Measurements from ENCODE around the gene TTLL10.
"Not testable (repeated sequence)": the region's sequence is repeated elsewhere in the genome, so short reads cannot be mapped to it uniquely, and the experiment has no call there.

TTLL10 gene

DNA sequence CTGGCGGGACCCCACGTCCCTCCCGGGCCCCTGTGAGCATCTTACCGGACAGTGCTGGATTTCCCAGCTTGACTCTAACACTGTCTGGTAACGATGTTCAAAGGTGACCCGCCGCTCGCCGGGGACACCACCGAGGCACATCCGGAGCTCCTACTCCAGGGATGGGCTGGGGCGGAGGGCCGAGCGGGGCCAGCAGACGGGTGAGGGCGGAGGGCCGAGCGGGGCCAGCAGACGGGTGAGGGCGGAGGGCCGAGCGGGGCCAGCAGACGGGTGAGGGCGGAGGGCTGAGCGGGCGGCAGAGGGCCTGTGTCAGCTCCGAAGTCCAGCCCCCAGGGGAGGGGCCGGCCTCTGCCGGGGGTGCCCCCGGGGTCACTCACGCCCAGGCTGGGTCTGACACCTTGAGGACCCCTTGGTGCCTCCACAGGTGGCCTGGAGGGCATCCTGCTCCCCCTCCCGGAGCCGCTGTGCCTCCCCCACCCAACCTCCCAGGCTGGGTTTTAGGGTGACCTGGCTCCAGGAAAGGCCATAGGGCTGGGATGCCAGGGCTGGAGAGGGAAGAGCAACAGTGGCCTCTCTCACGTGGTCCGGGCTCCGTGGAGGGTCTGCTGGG is 5.7 kb upstream of the TTLL10 start:
- Histone ChIP-seq H3K4me1 (ENCODE audit: control insufficient read depth, insufficient read depth, low read length) (no peaks in the 10 kb centered on the region), H3K9ac (ENCODE audit: low read length) (no peak overlapping the region), H3K36me3 (ENCODE audit: control insufficient read depth, insufficient read depth, low read length, severe bottlenecking) (no peaks in the 10 kb centered on the region), H3K4me3 (ENCODE audit: low read length) (no peak overlapping the region), H3K27me3 (replicated peaks; ENCODE audit: control insufficient read depth, insufficient read depth, low read length) (peaks cover 55% of the 10 kb centered on the region), H3K9me3 (ENCODE audit: control insufficient read depth, low read length) (no peaks in the 10 kb centered on the region)
- DNase-seq (ENCODE audit: low read depth) = no peak

- Histone ChIP-seq H3K36me3 (ENCODE audit: control insufficient read depth, insufficient read depth, low read length, severe bottlenecking) (no peaks in the 10 kb centered on the region), H3K4me3 (ENCODE audit: low read length) (no peak overlapping the region), H3K9me3 (ENCODE audit: control insufficient read depth, low read length) (no peaks in the 10 kb centered on the region), H3K4me1 (ENCODE audit: control insufficient read depth, insufficient read depth, low read length) (no peaks in the 10 kb centered on the region), H3K9ac (ENCODE audit: low read length) (no peak overlapping the region), H3K27me3 (replicated peaks; ENCODE audit: control insufficient read depth, insufficient read depth, low read length) (peaks cover 63% of the 10 kb centered on the region)
- no peak for DNase-seq (ENCODE audit: low read depth)
Measured at GRCh38 chr1:1168451-1169411, 4.9 kb upstream of the TTLL10 start.

- Histone ChIP-seq H3K27me3 (replicated peaks; ENCODE audit: control insufficient read depth, insufficient read depth, low read length) (peaks cover 60% of the 10 kb centered on the region), H3K9ac (ENCODE audit: low read length) (no peak overlapping the region), H3K4me1 (ENCODE audit: control insufficient read depth, insufficient read depth, low read length) (no peaks in the 10 kb centered on the region), H3K4me3 (ENCODE audit: low read length) (no peak overlapping the region), H3K36me3 (ENCODE audit: control insufficient read depth, insufficient read depth, low read length, severe bottlenecking) (no peaks in the 10 kb centered on the region), H3K9me3 (ENCODE audit: control insufficient read depth, low read length) (no peaks in the 10 kb centered on the region)
- no peak for DNase-seq (ENCODE audit: low read depth)
Measured at GRCh38 chr1:1169429-1170214, 4.1 kb upstream of the TTLL10 start.

DNA sequence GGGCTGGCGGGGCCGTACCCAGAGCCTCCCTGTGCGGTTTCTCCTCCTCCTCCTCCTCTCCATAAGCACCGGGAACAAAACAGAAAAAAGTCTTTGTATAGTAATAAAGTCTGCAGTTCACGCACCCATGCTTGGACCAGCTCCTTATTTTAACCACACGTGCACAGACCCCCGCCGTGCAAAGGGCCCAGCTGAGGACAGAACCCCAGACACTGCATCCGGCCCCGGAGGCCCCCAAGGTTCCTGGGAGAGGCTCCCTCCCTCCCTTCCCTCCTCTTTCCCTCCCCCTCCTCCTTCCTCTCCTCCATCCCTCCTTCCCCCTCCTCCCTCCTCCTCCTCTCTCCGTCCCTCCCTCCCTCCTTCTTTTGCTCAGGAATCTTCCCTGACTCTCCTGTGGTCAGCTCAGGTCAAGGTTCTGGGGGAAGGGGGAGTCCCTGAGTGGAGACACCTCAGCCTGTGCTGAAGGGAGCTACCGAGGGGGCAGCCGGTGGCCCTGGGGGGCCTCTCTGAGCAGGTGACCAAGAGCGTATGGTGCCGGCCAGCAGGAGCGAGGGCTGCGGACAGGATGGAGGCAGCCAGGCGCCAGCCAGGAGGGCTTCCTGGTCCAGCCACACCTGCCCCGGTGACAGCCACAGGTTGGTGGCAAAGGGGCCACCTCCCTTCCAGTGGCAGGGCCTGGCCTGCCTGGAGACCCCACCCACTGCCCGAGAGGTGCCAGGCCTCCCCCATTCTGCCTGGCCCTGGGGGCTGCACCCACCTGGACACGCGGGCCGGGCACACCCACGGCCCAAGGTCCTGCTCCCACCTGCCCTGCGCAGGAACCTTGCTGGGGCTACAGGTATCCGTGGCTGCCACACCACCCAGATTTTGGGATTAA is 3.2 kb upstream of the TTLL10 start:
- Histone ChIP-seq H3K4me1 (ENCODE audit: control insufficient read depth, insufficient read depth, low read length) (no peaks in the 10 kb centered on the region), H3K9me3 (ENCODE audit: control insufficient read depth, low read length) (peaks cover 2% of the 10 kb centered on the region), H3K36me3 (ENCODE audit: control insufficient read depth, insufficient read depth, low read length, severe bottlenecking) (no peaks in the 10 kb centered on the region), H3K27me3 (replicated peaks; ENCODE audit: control insufficient read depth, insufficient read depth, low read length) (peaks cover 60% of the 10 kb centered on the region), H3K9ac (ENCODE audit: low read length) (no peak overlapping the region), H3K4me3 (ENCODE audit: low read length) (no peak overlapping the region)
- DNase-seq (ENCODE audit: low read depth) = no peak

- no peak for DNase-seq (ENCODE audit: low read depth)
- Histone ChIP-seq H3K27me3 (replicated peaks; ENCODE audit: control insufficient read depth, insufficient read depth, low read length) (peaks cover 61% of the 10 kb centered on the region), H3K9me3 (ENCODE audit: control insufficient read depth, low read length) (peaks cover 3% of the 10 kb centered on the region), H3K36me3 (ENCODE audit: control insufficient read depth, insufficient read depth, low read length, severe bottlenecking) (no peaks in the 10 kb centered on the region), H3K4me1 (ENCODE audit: control insufficient read depth, insufficient read depth, low read length) (no peaks in the 10 kb centered on the region), H3K9ac (ENCODE audit: low read length) (no peak overlapping the region), H3K4me3 (ENCODE audit: low read length) (no peak overlapping the region)
Measured at GRCh38 chr1:1171161-1171545, 2.5 kb upstream of the TTLL10 start.

GRCh38 chr1:1171546-1172340 is 1.9 kb upstream of the TTLL10 start:
- H3K27me3 ChIP-seq (replicated peaks; ENCODE audit: control insufficient read depth, insufficient read depth, low read length) = peaks cover 66% of the 10 kb centered on the region
- no peak overlapping the region for H3K4me3 ChIP-seq (ENCODE audit: low read length)
- no peak for DNase-seq (ENCODE audit: low read depth)
- no peaks in the 10 kb centered on the region for H3K36me3 ChIP-seq (ENCODE audit: control insufficient read depth, insufficient read depth, low read length, severe bottlenecking)
- H3K4me1 ChIP-seq (ENCODE audit: control insufficient read depth, insufficient read depth, low read length) = no peaks in the 10 kb centered on the region
- H3K9ac ChIP-seq (ENCODE audit: low read length) = no peak overlapping the region
- peaks cover 3% of the 10 kb centered on the region for H3K9me3 ChIP-seq (ENCODE audit: control insufficient read depth, low read length)

GRCh38 chr1:1173061-1173792 is 453 bp upstream of the TTLL10 start:
- H3K9ac ChIP-seq (ENCODE audit: low read length) = no peak overlapping the region
- peaks cover 75% of the 10 kb centered on the region for H3K27me3 ChIP-seq (replicated peaks; ENCODE audit: control insufficient read depth, insufficient read depth, low read length)
- no peak overlapping the region for H3K4me3 ChIP-seq (ENCODE audit: low read length)
- peaks cover 3% of the 10 kb centered on the region for H3K9me3 ChIP-seq (ENCODE audit: control insufficient read depth, low read length)
- DNase-seq (ENCODE audit: low read depth) = no peak
- H3K4me1 ChIP-seq (ENCODE audit: control insufficient read depth, insufficient read depth, low read length) = no peaks in the 10 kb centered on the region
- H3K36me3 ChIP-seq (ENCODE audit: control insufficient read depth, insufficient read depth, low read length, severe bottlenecking) = no peaks in the 10 kb centered on the region

GRCh38 chr1:1175221-1176062 is 1.8 kb downstream of the TTLL10 start:
- Histone ChIP-seq H3K36me3 (ENCODE audit: control insufficient read depth, insufficient read depth, low read length, severe bottlenecking) (no peaks in the 10 kb centered on the region), H3K9me3 (ENCODE audit: control insufficient read depth, low read length) (peaks cover 3% of the 10 kb centered on the region), H3K9ac (ENCODE audit: low read length) (no peak overlapping the region), H3K4me3 (ENCODE audit: low read length) (no peak overlapping the region), H3K4me1 (ENCODE audit: control insufficient read depth, insufficient read depth, low read length) (no peaks in the 10 kb centered on the region), H3K27me3 (replicated peaks; ENCODE audit: control insufficient read depth, insufficient read depth, low read length) (peaks cover 61% of the 10 kb centered on the region)
- DNase-seq (ENCODE audit: low read depth) = no peak

GRCh38 chr1:1176063-1176761 is 2.5 kb downstream of the TTLL10 start:
- not testable (repeated sequence) for H3K4me1 ChIP-seq (ENCODE audit: control insufficient read depth, insufficient read depth, low read length); H3K36me3 ChIP-seq (ENCODE audit: control insufficient read depth, insufficient read depth, low read length, severe bottlenecking); H3K4me3 ChIP-seq (ENCODE audit: low read length); DNase-seq (ENCODE audit: low read depth); H3K9me3 ChIP-seq (ENCODE audit: control insufficient read depth, low read length); H3K9ac ChIP-seq (ENCODE audit: low read length)
- H3K27me3 ChIP-seq (replicated peaks; ENCODE audit: control insufficient read depth, insufficient read depth, low read length) = peaks cover 57% of the 10 kb centered on the region
